Left hindlimb (tissue), 1 donor: ENCODE results near the gene NFILZ.
"Not testable (repeated sequence)": the region's sequence is repeated elsewhere in the genome, so short reads cannot be mapped to it uniquely, and the experiment has no call there.

ENCODE experiments used
- DNase-seq: peaks from one replicate; pipeline ENCODE4 v3.0.0-alpha.2; 2018

NFILZ gene

DNA sequence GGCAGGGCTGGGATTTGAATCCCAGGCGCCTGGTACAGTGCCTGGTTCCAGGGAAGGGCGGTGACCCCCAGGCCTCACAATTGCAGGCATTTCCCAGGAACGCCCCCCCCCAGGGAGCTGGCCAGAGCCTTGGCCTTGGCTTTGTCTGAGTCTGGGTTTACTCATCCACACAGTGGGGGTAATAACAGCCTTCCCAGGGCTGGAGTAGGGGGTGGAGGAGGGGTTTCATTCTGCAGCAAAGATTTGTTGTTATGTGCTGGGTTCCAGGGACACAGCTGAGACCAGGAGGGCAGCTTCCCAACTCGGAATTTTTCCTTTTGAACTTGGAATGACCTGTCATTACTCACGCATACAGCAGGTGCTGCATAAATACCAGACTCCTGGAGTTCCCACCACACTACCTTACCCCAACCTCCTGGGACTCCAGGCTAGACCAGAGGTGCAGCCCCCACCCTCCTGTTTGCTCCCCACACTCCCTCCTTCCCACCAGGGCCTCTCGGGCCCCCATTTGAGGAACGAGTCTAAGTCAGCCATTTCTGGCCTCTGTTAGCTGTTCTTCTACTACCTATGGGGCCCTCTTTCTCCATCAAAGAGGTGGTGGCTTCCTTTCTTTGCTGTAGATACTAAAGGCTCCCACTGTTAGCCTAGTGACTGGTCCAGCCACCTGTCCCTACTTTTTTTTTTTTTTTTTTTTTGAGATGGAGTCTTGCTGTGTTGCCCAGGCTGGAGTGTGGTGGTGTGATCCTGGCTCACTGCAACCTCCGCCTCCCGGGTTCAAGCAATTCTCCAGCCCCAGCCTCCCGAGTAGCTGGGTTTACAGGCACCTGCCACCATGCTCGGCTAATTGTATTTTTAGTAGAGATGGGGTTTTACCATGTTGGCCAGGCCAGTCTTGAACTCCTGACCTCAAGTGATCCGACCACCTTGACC, 18.3 kb upstream of the NFILZ start:
- peak; percentile 84 for DNase-seq

DNA sequence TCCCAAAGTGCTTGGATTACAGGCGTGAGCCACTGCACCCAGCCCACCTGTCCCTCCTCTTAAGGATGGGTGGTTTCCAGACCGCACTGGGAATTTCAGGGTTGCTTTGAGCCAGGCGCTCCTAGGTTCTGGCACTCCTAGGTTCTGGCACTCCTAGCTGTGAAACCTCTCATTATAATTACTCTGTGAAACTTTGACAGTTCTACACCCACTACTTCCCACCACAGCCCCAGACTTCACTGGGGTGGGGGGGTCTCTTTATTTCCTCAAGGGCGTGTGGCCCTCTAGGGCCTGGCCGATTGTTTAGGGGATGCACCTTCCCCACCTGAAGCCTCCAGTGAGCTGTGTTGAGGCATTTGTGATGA, 17.6 kb upstream of the NFILZ start:
- no peak for DNase-seq

DNA sequence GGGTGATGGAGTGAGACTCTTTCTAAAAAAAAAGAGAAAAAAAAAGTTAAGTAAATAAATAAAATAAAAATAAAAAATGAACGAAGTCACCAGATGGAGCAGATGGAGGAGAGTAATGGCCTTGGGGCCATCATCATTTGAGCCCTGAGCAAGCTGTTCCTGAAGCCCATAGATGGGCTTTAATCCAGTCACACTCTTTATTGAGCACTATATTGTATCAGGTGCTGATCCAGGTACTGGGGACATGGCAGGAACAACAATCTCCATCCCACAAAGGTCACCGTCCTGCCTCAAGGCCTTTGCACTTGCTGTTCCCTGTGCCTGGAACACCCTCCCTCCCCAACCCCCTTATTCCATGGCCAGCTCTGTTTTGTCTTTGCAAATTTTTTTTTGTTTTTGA, 16.0 kb upstream of the NFILZ start:
- DNase-seq: no peak

DNA sequence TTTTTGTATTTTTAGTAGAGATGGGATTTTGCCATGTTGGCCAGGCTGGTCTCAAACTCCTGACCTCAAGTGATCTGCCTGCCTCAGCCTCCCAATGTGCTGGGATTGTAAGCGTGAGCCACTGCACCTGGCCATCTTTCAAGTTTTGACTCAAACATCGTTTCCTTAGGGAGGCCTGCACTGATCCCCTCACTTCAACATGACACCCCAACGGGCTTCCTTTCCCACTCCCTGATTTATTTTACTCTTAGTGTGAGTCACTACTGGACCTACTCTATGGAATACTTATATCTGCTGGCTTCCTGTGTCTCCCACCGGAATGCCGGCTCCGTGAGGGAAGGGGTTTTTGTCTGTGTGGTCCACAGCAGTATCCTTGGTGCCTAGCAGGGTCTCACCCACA, 15.4 kb upstream of the NFILZ start:
- no peak for DNase-seq

DNA sequence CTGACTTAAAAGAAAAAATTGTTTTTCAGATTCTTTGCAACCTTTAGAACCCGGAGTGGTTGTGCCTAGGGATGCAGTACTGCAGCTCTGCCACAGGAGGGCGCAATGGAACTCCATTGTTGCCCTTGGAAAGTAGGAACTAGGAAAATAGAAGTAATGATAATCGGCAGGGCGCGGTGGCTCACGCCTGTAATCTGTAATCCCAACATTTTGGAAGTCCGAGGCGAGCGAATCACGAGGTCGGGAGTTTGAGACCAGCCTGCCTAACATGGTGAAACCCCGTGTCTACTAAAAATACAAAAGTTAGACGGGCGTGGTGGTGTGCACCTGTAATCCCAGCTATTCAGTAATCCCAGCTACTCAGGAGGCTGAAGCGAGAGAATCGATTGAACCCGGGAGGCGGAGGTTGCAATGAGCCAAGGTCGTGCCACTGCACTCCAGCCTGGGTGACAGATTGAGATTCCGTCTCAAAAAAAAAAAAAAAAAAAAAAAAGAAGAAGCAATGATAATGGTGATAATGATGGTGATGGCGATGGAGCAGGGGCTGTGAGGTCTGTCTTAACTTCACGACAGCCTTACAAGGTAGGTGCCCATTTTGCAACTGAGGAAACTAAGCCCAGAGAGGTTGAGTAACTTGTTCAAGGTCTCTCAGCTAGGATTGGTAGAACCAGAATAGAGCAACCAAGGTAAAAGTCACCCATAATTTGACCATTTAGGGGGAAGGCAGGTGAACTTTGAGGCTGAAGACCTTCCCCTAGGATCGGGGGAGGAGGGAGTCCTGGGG, 14.4 kb upstream of the NFILZ start:
- no peak for DNase-seq

DNA sequence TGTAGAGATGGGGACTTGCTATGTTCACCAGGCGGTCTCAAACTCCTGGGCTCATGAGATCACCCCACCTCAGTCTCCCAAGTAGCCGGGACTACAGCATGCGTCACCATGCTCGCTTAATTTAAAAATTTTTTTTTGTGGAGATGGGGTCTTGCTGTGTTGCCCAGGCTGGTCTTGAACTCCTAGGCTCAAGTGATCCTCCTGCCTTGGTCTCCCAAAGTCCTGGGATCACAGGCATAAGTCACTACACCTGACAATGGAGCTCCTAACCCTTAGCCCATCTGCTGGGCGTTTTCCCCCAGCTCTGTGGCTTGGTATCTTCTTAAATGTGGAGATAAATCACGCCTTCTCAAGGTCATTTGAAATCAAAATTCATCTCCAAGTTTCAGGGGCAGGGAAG, 13.6 kb upstream of the NFILZ start:
- DNase-seq: no peak

DNA sequence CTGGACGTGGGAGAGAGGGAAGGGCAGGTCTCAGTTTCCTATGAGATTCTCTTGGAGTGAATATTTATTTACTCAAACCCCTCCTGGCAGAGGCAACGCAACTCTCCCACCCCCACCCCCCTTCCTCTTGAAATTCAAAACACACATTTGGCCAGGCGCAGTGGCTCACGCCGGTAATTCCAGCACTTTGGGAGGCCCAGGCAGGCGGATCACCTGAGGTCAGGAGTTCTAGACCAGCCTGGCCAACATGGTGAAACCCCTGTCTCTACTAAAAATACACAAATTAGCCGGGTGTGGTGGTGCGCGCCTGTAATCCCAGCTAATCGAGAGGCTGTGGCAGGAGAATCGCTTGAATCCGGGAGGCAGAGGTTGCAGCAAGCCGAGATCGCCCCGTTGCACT, 13.1 kb upstream of the NFILZ start:
- not testable (repeated sequence) for DNase-seq

DNA sequence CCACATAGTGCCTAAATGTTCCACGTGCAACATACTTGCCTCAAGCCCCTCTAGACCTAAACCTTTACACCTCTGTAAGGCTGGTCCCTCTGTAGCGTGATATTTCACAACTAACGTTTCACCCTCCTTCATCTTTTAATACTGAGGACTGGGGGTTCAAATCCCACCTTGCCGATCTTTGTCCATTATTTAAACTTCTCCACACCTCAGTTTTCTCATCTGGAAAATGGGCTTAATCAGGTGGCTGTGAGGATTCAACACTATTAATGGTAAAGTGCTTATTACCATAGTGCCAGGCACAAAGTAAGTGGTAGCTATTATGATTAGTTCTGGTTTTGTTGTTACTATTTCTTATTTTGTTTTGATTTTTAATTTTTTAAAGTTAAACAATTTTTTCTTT, 12.4 kb upstream of the NFILZ start:
- no peak for DNase-seq

DNA sequence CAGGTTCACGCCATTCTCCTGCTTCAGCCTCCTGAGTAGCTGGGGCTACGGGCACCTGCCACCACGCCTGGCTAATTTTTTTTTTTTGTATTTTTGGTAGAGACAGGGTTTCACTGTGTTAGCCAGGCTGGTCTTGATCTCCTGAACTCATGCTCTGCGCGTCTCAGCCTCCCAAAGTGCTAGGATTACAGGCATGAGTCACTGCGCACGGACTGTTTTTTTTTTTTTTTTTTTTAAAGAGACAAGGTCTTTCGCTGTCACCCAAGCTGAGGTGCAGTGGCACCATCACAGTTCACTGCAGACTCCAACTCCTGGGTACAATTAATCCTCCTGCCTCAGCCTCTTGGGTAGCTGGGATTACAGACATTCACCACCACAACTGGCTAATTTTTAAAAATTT, 11.7 kb upstream of the NFILZ start:
- no peak for DNase-seq

DNA sequence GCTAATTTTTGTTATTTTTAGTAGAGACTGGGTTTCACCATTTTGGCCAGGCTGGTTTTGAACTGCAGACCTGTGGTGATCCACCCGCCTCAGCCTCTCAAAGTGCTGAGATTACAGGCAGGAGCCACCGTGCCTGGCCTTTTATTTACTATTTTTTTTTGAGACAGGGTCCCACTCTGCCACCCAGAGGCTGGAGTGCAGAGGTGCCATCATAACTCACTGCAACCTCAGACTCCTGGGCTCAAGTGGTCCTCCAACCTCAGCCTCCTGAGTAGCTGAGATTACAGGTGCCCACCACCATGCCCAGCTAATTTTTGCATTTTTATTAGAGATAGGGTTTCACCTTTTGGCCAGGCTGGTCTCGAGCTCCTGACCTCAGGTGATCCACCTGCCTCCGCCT, 7.5 kb upstream of the NFILZ start:
- DNase-seq: not testable (repeated sequence)

DNA sequence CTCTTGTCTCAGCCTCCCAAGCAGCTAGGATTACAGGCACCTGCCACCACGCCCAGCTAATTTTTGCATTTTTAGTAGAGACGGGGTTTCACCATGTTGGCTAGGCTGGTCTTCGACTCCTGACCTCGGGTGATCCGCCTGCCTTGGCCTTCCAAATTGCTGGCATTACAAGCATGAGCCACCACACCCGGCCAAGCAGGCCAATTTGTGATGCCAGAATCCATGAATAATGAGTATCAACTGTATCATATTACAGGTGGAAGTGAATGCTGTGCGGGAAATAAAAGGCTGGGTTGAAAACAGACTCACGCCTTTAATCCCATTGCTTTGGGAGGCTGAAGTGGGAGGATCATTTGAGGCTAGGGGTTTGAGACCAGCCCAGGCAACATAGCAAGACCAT, 3.6 kb upstream of the NFILZ start:
- DNase-seq: no peak

DNA sequence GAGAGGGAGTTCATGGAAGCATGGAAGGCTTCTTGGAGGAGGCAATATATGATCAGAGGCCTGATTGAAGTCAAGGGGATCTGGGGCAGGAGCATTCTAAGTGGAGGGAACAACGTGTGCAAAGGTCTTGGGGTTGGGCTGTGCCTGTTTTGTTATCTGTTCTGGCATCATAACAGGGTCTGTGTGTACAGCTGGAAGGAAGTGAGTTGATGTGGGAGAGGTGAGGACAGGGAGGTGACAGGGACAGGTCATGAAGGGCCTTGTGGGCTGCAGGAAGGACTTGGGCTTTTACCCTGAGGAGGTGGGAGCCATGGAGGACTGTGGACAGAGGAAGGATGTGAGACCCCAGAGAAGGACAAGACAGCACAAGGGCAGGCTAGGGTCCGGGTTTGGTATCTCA, 1.2 kb upstream of the NFILZ start:
- no peak for DNase-seq

DNA sequence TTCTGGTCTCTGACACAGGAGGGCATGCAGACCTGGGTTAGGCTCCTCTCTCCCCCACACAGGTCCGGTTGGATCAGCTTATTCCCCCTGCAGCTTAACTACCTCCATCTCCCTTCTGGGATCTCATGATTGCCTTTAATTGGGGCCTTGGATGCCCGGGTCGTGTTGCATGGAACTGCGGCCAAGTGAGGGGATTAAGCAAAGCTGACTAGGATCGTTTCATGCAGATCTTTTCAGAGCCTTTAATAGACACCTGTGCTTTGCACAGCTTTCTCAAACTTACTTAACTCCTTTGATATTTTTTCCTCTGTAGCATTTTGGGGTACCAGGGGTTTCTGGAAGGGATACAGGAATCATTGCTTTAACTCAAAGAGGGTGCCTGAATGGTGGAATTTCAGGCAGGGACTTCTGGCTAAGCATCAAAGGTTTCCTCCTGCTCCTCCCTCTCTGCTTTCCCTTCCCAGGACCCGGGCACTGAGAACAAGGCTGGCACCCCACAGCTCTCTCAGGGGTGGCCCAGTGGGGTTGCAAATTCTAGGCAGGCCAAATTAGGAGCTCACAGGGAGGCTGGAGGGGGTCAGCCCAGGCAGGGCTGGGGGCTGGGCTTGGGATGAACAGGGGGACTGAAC, 477 bp downstream of the NFILZ start:
- DNase-seq: no peak

DNA sequence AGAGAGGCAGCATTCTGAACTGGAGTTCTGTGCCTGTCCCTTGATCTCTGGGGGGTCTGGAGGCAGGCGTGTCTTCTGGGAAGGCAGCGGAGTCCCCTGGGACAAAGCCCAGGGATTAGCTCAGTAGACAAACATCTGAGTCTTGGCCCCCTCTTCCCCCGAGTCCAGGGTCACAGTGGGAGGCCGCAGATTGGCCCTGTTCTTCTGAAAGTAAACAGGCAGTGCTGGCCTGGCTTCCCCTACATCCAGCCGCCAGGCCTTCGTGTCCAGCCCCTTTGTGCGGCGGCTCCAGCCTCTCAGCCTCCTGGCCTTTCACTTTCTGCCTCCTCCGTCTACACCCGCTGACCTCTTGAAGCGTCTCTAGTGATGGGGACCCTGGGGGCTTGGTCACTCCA, 989 bp downstream of the NFILZ start:
- no peak for DNase-seq

DNA sequence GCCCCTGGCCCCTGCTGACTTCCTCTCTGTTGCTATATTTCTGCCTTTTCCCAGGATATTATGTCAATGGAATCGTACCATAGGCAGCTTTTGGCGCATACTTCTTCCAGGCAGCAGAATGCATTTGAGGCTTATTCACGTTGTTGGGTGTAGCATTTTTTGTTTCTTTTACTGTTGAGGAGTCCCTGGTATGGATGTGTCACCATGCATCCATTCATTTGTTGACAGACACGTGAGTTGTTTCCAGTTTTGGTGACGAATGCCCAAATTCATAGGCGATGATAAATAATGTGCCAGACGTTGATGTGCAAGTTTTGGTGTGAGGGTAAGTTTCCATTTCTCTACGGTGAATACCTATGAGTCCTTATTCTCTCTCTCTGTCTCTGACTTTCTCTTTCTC, 5.0 kb downstream of the NFILZ start:
- DNase-seq: no peak

DNA sequence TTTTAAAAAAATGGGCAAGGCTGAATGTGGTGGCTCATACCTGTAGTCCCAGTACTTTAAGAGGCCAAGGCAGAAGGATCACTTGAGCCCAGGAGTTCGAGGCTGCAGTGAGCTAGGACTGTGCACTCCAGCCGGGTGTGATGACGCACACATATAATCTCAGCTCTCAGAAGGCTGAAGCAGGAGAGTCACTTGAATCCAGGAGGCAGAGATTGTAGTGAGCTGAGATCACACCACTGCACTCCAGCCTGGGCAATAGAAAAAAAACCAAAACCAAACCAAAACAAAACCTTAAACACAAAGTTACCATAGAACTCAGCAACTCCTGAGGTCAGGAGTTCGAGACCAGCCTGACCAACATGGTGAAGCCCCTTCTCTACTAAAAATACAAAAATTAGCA, 6.6 kb downstream of the NFILZ start:
- DNase-seq: not testable (repeated sequence)

DNA sequence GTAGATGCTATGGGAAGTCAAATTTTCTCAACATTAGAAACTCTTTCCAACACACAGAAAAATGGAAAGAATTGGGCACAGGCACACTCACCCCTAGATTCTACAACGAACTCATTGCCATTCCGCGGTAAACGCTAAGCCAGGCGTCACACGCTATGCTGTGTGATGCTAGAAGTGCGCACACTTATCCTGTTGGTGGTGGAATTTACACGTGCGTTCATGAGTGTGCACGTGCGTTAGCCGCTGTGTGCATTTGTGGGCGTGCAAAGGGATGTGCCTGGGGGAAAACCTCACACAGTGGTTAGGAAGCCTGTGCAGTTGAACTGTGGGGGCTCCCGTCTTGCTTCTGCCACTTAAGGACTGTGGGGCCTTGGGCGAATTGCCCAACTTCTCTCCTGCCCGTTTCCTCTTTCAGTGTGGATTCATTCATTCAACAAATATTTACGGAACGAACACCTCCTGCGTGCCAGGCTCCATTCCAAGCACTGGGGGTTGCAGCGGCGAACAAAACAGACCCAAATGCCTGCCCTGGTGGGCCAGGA, 7.7 kb downstream of the NFILZ start:
- no peak for DNase-seq

DNA sequence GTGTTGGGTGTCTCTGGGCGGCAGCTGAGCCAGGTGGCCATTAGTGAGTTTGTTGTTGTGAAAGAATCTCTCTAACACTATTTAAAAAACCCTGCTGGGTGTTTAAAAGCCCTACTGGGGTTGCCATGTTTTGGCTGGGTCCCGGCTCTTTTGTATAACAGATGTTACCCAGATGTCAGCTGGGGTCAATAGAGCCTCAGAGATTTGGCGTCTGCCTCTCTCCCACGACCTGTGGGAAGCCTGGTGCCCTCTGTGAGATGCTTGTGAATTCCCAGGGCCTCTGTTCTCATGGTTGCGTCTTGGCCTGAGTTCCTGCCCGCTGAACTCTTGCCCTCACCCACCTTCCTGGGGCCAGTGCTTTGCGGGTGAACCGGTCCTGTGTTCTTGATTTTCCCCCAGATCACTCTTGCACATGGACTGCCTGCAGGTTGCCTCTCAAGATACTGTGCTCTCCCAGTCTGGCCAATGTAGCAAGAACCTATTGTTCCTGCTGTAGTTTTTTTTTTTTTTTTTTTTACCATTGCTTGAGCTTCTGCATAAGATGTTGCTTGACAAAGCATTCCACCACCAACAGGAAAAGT, 9.5 kb downstream of the NFILZ start:
- no peak for DNase-seq

DNA sequence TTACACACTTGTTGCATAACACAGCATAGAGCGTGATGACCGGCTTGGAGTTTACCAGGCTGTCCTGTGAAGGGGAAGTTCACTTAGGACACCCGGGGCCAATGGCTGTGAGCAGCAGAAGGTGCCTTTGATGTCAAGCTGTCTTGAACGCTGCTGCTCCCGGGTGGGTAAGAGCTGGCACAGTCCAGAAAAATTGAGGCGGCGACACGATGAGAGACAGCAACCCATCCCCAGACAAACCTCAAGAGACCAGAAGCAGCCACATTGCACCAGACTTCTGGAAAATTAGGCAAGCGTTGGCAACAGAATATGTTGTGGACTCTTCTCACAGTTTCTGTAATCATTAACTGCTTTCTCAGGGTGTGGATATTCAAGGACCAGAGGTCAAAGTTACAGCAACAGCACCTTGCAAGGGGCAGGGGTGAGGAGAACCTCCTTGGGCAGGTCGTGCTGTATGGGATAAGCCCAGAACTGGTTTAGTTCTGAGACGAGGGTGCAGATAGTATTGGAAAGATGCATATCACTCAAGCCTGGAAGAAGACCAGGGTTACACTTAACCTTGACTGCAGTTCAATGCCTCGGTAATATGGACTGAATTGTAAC, 10.1 kb downstream of the NFILZ start:
- DNase-seq: no peak

DNA sequence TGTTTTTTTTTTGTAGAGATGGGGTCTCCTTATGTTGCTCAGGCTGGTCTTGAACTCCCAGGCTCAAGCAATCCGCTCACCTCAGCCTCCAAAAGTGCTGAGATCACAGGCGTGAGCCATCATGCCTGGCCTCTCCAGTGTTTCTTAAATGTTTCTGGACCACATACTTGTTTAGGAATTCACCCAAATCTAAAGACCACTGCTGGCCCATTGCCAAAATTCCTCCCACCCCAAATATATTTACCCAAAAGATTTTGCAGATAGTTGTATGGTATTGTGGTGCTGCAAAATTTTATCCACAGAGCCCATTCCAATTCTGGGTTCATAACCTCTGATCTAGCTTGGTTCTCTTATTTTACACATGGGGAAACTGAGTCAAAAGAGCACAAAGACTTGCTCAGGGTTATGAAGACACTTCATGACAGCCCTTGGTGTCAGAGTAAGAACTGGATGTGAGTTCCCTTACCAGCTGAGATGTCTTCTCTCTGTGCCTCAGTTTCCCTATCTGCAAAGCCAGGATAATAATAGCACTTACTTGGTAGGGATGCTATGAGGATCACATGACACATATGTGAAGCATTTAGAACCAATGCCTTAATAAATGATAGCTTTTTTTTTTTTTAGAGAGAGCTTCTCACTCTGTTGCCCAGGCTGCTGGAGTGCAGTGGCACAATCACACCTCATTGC, 10.9 kb downstream of the NFILZ start:
- no peak for DNase-seq

DNA sequence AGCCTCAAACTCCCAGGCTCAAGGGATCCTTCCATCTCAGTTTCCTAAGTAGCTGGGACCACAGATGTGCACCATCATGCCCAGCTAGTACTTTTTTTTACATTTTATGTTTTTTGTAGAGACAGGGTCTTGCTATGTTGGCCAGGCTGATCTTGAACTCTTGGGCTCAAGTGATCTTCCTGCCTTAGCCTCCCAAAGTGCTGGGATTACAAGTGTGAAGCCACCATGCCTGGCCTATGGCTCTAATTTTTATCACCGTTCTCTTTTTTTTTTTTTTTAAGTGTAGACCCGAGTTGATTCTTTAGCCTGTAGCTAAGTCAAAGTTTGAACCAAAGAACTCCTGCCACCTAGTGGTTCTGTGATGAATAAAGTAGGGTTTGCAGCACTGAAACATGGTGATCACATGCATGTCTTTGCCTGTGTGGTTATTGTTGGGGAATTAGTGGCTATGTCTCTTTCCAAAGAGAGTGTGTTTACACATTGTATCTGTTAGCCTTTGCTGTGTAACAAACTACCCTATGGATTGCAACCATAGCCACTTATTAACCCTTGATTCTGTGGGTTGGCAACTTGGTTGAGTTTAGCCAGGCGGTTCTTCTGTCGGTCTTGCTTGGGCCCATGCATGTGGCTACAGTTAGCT, 11.6 kb downstream of the NFILZ start:
- no peak for DNase-seq

DNA sequence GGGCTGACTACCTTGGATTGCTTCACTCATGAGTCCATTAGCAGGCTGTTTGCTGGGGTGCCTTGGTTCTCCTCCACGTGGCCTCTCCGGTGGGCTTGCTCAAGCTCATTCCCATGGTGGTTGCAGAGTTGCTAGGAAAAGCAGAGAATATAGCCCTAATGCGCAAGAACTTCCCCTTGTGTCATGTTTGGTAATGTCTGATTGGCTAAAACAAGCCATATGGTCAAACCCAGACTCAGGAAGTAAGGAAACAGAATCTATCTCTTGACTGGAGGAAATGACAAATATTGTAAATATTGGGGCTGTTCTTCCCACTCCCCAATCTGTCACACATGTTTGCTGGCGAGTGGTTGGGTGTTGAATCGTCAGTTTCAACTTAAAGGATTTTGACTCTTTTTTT, 12.1 kb downstream of the NFILZ start:
- no peak for DNase-seq
